OCI-LY7 (cell line): ENCODE results near the gene FKBP1A.

Source experiments
- CTCF ChIP-seq: fragments of 200-600 bp; sonication (generic); conservative IDR thresholded peaks from 2 replicates; pipeline ENCODE4 v1.5.1; 2014; ENCODE audit warnings: mild to moderate bottlenecking, antibody characterized with exemption, low read length, moderate library complexity, mixed read lengths
- EZH2phosphoT487 ChIP-seq: fragments of 200-600 bp; sonication (generic); IDR thresholded peaks from 2 replicates; pipeline ENCODE4 v1.6.1; 2018; ENCODE audit warnings: low read depth, borderline replicate concordance, mild to moderate bottlenecking, mixed run types, antibody characterized with exemption, low read length, moderate library complexity, mixed read lengths

- TF ChIP-seq CTCF (no peak), EZH2phosphoT487 (no peak)
These were observed 43.4 kb upstream of the FKBP1A start for GRCh38 chr20:1436263-1436662.
